Suprapubic skin (tissue), 4 donors: Measurements from ENCODE around the gene UBE2E2.

ENCODE experiments used
- CTCF ChIP-seq, 2 donors: fragments of 200-600 bp in 1 of 2; fragments of 450-650 bp in 1 of 2; sonication (generic) in 1 of 2; IDR thresholded peaks; one replicate each; pipeline ENCODE4 v1.5.1; 2016 to 2019; ENCODE audit warnings: antibody characterized with exemption in 2 of 2, mild to moderate bottlenecking in 1 of 2, moderate library complexity in 1 of 2
- EP300 ChIP-seq: sonication (generic); formaldehyde crosslinking; IDR thresholded peaks from one replicate; pipeline ENCODE4 v1.6.1; 2017; ENCODE audit warnings: antibody characterized with exemption
- POLR2A ChIP-seq, 2 donors: fragments of 450-650 bp; IDR thresholded peaks; one replicate each; pipeline ENCODE4 v1.6.1; 2017; ENCODE audit warnings: antibody characterized with exemption in 2 of 2, mild to moderate bottlenecking in 2 of 2, moderate library complexity in 2 of 2
- POLR2AphosphoS5 ChIP-seq, 3 donors: sonication (generic); formaldehyde crosslinking; IDR thresholded peaks; one replicate each; pipeline ENCODE4 v1.6.1; 2017; ENCODE audit warnings: antibody characterized with exemption in 3 of 3

DNA sequence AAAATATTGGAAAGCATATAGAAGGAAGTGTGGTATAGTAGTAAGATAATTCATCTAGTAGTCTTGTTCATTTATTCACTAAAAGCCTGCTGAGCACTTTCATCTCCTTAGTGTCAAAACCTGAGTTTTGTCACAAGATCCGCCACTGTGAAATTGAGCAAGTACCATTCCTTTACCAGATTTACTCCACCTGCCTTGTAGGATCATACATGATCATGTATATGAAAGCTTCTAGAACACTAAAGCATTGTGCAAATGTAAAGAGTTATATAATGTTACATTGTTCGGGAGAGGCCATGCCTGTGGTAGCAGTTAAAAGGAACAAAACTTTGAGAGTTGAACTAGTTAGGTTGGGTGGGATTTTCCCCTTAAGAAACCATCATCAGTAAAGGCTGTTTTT lies 35.0 kb downstream of the UBE2E2 start:
- TF ChIP-seq POLR2AphosphoS5 (IDR thresholded peaks at IDR 0.05) (no peak), CTCF (IDR thresholded peaks at IDR 0.05) (no peak), POLR2A (IDR thresholded peaks at IDR 0.05) (no peak), EP300 (no peak)
